ENCODE data around the gene RSPH1.

Gene RSPH1

DNA sequence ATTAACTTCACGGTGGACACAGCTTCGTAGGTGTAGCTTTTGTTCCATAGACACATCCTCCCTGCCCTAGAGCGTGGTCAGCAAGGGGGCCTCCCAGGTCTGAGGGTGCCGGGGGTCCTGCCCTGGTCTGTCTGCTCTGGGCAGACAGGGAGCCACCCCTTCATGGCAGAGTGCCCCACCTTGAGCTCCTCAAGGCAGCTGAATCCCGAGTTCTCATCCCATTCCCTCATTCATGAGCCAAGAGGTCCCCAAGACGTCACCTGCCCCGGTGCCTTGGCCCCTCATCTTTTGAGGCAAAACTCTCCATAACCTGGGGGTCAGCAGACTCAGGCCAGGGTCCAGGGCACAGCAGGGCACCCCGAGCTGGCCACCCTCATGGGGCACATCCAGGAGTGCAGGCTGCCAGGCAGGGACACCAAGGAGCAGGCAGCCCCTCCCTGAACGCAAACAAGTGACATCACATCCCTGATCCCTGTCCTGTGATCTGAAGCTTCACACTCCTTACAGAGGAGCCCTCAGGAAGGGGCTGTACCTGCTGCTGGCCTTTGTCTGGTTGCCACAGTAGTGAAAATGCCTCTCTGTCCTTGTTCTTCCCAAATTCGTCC is 69.0 kb downstream of the RSPH1 start:
- no peak for DNase-seq (ENCODE audit: low spot score)

DNA sequence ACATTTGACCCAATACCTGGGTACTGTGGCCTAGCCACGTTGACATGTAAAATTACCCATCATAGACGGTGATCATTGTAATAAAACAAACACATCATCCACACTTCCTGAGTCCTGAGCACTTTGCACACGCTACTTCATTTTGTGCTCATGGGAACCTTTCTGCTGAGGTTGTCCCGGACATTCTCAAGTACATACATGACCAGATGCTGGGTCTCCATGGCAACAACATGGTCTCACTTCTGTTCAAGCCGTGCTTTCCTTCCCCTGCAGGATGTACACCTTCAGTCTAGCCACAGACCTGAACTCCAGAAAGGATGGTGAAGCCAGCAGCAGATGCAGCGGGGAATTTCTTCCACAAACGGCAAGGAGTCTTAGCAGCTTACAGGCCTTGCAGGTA is 69.6 kb downstream of the RSPH1 start:
- no peak for DNase-seq (ENCODE audit: low spot score)

DNA sequence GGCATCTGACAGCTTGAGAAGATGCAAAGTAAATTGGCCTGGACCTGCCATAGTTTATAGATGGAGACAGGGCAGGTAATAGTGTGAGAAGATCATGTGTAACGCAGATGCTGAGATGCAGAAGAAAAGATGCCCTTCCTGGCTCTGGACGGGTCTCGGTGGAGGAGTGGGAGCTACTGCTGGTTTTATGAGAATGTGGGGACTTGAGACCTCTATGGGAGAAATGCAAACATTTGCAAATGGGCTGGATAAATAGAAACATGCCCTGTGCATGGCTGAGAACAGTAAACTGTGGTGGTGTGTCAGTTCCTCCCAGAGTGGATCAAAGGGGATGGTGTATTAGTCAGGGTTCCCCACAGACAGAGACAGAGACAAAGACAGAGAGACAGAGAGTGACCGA is 70.4 kb downstream of the RSPH1 start:
- no peak for DNase-seq (ENCODE audit: low spot score)

DNA sequence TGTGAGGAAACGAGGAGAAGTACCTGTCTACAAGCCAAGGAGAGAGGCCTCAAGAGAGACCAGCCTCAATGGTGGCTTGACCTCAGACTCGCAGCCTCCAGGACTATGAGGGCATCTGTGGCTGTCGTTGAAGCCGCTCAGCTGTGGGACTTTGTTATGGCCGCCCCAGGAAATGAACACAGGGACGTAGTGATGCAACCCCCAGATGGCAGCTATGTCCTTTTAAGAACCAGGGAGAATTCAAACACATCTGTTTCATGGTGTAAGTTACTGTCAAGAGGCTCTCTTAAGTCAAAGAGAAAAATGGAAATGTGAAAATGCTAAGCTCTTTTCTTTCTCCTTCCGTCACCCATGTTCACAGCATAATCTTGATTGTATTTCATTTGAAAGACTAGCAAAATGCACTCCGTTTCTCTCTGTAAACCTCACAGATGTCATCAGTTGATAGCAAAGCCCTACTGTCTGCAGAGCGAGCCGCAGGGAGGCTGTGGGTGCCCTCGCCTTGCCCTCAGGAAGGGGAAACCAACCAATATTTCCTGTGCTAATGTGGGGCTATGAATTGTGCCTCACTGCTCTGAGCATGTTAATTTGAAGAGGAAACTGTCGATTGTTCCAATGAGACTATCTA is 71.0 kb downstream of the RSPH1 start:
- DNase-seq (ENCODE audit: low spot score): no peak

DNA sequence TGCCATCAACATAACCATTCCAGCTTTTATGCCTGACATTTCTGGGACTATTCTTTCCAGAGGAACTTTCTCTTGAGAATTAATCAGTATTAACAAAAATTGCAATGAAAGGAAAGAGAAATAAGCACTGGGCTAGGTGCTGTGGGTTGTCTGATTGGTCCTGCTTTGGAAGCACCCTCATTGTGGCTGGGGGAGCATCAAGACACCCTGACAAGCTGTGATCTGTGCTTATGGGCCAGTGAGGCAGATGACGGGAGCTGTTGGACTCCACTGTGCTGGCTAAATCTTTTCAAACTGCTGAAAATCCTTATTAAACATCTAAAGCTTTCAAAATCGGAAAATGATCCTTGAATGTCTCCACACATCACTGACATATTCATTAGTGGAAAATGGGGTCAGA is 72.3 kb downstream of the RSPH1 start:
- DNase-seq (ENCODE audit: low spot score): no peak

DNA sequence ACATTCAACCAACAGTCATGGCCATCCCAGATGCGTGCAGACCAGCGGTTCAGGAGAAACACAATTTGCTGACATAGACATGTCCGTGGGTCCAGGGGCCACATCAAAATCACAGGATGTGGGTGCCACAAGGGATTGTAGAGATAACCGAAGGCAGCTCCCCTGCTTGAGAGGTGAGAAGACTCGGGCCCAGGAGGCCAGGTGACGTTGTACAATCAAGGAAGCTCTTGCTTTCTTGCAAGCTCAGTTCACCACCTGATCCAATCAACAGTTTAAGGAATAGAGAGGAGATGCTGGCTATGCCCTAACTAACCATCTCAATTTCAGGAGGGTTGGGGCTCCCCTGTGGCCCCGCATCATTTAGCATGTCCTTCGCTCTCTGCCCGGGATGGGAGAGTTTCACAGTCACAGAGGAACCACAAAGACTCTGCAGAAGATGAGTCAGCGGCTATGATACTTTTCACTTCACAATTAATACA is 72.8 kb downstream of the RSPH1 start:
- no peak for DNase-seq (ENCODE audit: low spot score)
